Cerebellar nuclear complex (tissue), 1 donor: ENCODE data around the gene TXLNB.
"Not testable (repeated sequence)": the region's sequence is repeated elsewhere in the genome, so short reads cannot be mapped to it uniquely, and the experiment has no call there.

Experiments
- DNase-seq, 2 experiments: peaks; one replicate each; lab custom pipeline; 2025; lab: John Stamatoyannopoulos, UW

TXLNB gene

DNA sequence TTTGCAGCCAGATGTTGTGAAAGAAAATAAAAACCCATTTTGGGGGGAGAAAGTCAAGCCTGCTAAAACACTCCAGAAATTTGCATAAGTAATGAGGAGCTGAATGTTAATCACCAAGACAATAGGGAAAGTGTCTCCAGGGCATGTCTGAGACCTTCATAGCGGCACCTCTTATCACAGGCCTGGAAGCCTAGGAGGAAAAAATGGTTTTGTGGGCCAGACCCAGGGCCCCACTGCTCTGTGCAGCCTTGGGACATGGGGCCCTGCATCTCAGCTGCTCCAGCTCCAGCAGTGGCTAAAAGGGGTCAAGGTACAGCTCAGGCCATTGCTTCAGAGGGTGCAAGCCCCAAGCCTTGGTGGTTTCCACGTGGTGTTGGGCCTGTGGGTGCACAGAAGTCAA lies 57.6 kb downstream of the TXLNB start:
- not testable (repeated sequence) for DNase-seq

DNA sequence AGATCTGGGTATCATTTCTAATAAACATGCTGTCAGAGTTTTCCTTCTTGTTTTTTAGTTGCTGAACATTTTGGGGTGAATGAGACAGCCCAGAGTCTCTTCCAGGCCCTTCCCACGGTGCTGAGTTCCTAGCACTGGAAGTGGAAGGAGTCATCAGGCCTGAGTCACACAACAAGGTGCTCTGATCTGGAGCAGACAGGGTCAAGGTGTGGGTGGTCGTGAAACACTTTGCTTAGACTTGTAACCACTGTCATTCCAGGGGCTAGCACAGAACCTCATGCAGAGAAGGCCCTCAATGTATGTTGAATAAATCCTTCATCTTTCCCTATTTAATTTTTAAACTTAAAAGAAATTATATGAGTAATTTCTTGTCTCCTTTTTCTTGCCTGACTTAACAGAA lies 60.6 kb downstream of the TXLNB start:
- no peak for DNase-seq

DNA sequence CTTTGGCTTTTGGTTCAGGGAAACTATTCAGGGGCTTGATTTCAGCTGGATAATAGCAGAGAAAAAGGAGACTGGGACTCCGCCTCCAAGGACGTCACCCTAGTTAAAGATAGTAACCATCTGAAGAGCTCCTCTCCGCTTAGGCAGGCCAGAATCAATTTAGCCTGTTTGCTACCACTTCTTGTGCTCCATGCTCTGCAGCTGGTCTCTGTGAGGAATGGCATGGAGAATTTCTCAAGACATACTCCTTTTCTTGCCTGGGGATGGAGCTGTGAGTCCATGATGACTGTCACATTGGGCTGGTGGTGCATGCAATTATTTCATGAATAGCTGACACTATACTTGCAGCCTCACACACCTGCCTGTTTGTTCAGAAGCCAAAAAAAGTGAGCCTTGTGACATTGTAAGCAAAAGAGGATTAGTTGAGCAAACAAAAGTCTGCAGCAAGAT lies 61.4 kb downstream of the TXLNB start:
- DNase-seq: no peak

DNA sequence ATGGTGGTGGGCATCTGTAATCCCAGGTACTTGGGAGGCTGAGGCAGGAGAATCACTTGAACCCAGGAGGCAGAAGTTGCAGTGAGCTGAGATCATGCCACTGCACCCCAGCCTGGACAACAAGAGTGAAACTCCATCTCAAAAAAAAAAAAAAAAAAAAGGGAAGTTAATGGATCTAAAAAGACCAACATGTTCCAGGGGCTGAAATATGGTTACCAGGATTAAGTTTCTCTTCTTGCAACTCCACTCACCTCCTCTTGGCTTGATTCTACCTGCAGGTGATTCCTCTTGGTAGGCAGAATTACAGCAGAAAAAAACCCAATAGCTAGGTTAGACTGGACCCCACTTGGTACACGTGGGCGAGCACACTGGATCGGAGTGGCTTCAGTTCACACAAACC lies 63.4 kb downstream of the TXLNB start:
- DNase-seq: not testable (repeated sequence)

DNA sequence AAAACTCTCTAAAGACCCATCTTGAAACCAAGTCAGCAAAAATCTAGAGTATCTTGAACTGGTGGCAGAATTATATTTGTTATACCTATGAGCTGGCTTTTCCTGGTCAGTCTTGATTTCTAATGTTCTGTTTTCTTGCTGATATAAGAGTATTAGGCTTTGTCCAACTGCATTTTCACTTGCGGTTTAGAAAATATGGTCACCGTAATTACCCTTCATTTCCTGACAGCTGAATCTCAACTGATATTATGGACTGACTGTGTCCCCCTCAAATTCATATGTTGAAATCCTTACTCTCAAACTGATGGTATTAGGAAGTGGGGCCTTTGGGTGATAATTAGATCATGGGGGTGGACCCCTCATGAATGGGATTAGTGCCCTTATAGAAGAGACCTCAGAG lies 72.1 kb downstream of the TXLNB start:
- DNase-seq: no peak

GRCh38 chr6:139219271-139219729 lies 72.5 kb downstream of the TXLNB start:
- no peak for DNase-seq

DNA sequence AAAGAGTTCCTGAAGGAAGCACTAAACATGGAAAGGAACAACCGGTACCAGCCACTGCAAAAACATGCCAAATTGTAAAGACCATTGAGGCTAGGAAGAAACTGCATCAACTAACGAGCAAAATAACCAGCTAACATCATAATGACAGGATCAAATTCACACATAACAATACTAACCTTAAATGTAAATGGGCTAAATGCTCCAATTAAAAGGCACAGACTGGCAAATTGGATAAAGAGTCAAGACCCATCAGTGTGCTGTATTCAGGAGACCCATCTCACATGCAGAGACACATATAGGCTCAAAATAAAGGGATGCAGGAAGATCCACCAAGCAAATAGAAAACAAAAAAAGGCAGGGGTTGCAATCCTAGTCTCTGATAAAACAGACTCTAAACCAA lies 79.3 kb downstream of the TXLNB start:
- DNase-seq: not testable (repeated sequence)

GRCh38 chr6:139210766-139211165 lies 81.0 kb downstream of the TXLNB start:
- DNase-seq: not testable (repeated sequence)

- no peak for DNase-seq
Measured at GRCh38 chr6:139205843-139206242, 86.0 kb downstream of the TXLNB start.

GRCh38 chr6:139204978-139205377 lies 86.8 kb downstream of the TXLNB start:
- no peak for DNase-seq

GRCh38 chr6:139201378-139201777 lies 90.4 kb downstream of the TXLNB start:
- DNase-seq: no peak

DNA sequence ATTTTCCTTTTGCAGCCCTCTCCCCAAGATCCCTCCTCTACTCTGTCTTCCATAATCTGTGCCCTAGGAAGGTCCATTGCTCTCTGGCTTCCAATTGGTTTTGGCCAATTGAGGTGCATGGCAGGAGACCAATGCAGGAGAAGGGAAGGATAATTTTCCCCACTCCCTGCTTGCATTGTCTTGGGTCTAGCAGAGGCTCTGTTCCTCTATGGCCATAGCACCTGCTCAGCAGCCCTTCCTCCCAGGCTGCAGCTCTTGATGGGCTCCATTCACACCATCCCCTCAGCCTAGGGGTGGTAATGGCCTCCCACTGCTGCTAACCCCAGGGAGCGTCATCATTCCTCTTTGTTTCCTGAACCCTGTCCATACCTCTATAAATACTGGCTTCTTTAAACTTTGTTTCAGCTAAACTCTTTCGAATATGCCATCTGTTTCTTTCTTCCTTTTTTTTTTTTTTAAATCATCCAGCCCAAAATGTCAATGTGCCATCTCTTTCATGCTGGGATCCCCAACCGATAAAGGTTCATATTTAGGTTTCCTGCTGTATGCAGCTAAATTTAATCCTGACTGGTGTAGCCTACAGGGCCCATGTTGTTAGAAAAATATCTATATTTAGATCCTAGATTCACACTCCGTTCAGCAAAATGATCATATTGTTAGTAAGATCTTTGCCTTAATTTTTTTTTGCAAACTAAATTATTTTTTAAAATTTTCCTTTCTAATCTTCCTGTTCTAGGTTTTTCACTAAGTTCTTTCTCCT lies 93.1 kb downstream of the TXLNB start:
- no peak for DNase-seq

DNA sequence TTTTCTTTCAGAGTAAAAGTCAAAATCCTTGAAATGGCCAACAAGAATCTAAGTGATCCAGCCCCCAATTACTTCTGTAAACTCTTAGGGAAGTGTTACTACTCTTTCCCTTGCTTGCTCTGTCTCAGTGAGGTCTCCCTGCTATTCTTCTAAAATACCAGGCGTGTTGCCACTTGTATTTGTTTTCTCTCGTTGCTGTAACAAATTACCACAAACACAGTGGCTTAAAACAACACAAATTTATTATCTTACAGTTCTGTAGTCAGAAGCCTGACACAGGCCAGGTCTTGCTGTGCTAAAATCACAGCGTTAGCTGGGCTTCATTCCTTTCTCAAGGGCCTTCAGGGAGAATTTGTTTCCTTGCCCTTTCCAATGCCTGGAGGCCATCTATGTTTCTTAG lies 97.1 kb downstream of the TXLNB start:
- DNase-seq: no peak
